GM12891 (cell line): ENCODE results near the gene TCEAL7. TPM values are rescaled to one million over a fixed set of nuclear protein-coding genes. Genes with fewer than 3 reads are reported as not detected.
"Not testable (repeated sequence)": the region's sequence is repeated elsewhere in the genome, so short reads cannot be mapped to it uniquely, and the experiment has no call there.

Experiments
- DNase-seq: peaks from one replicate; pipeline ENCODE4 v3.0.0; 2011; ENCODE audit warnings: low spot score; ENCODE audit not compliant: insufficient read length
- FAIRE-seq: peaks from 2 replicates; lab custom pipeline; 2011; peaks lifted over from hg19 to GRCh38; lab: Jason Lieb, UNC
- PAX5 ChIP-seq: IDR thresholded peaks from 2 replicates; pipeline ENCODE4 v1.6.1; 2011; ENCODE audit warnings: low read length, moderate library complexity, mild to moderate bottlenecking; ENCODE audit not compliant: insufficient read depth, severe bottlenecking
- POLR2A ChIP-seq: IDR thresholded peaks from 2 replicates; pipeline ENCODE4 v1.6.1; 2011; ENCODE audit warnings: low read depth, low read length, control low read depth
- POLR2AphosphoS5 ChIP-seq: IDR thresholded peaks from 2 replicates; pipeline ENCODE4 v1.6.1; 2011; ENCODE audit warnings: low read depth, low read length, control low read depth
- POU2F2 ChIP-seq: IDR thresholded peaks from 2 replicates; pipeline ENCODE4 v1.6.1; 2011; ENCODE audit warnings: low read depth, mild to moderate bottlenecking, control low read depth, low read length, moderate library complexity
- SPI1 ChIP-seq: IDR thresholded peaks from 2 replicates; pipeline ENCODE4 v1.6.1; 2011; ENCODE audit warnings: low read depth, low read length, control low read depth
- TAF1 ChIP-seq: IDR thresholded peaks from 2 replicates; pipeline ENCODE4 v1.6.1; 2011; ENCODE audit warnings: low read depth, low read length, control low read depth
- polyA plus RNA-seq: library from polyadenylated mRNA; unstranded; fragments of >200 nt; gene quantifications from one replicate; pipeline ENCODE4 v1.2.1, GENCODE V29; 2012; ENCODE audit warnings: low read depth, missing spikeins, inconsistent platforms; ENCODE audit not compliant: missing spikeins

TCEAL7 gene
- not detected for polyA plus RNA-seq

- TF ChIP-seq TAF1 = no peak
- no peak for TF ChIP-seq POLR2AphosphoS5
- no peak for TF ChIP-seq POLR2A
- no peak for TF ChIP-seq PAX5
- TF ChIP-seq SPI1 = no peak
- no peak for TF ChIP-seq POU2F2
- FAIRE-seq (no peak), DNase-seq (no peak)
Measured at GRCh38 chrX:103329991-103330390, at the start of gene TCEAL7. Gene TCEAL7 (plus strand): TSS chrX:103330239. CDS start chrX:103331404, 1,165 bp downstream.

- DNase-seq (no peak), FAIRE-seq (no peak)
- TF ChIP-seq POLR2A = no peak
Measured at GRCh38 chrX:103293118-103293517, 36.9 kb upstream of the TCEAL7 start.

- TF ChIP-seq POLR2A (no peak), POLR2AphosphoS5 (no peak), TAF1 (no peak), SPI1 (no peak)
- FAIRE-seq (peak; percentile 38), DNase-seq (no peak)
Measured at GRCh38 chrX:103304705-103305104, 25.3 kb upstream of the TCEAL7 start.

- not testable (repeated sequence) for DNase-seq, FAIRE-seq
Measured at GRCh38 chrX:103305666-103306065, 24.4 kb upstream of the TCEAL7 start.

- DNase-seq = no peak
- no peak for TF ChIP-seq POU2F2
- TF ChIP-seq SPI1 = no peak
- peak; percentile 33 for FAIRE-seq
Measured at GRCh38 chrX:103309860-103310554, 20.0 kb upstream of the TCEAL7 start.

GRCh38 chrX:103310555-103311398 is 19.3 kb upstream of the TCEAL7 start, which contains the start of gene BEX2:
Gene BEX2 (minus strand): TSS chrX:103310990. CDS start chrX:103309976, 1,014 bp downstream.
- peak; percentile 54 for DNase-seq
- TF ChIP-seq POLR2A (no peak), PAX5 (no peak), POU2F2 (no peak), TAF1 (peak; percentile 57; the same call in 1 of the 2 replicates), POLR2AphosphoS5 (no peak)
- peak; percentile 97 for FAIRE-seq

GRCh38 chrX:103311399-103311780 is 18.6 kb upstream of the TCEAL7 start:
- FAIRE-seq (no peak), DNase-seq (no peak)
- TF ChIP-seq SPI1 (no peak), PAX5 (no peak), TAF1 (no peak), POU2F2 (no peak), POLR2A (no peak), POLR2AphosphoS5 (no peak)

GRCh38 chrX:103330681-103331288 is 746 bp downstream of the TCEAL7 start:
- no peak for FAIRE-seq
- no peak for DNase-seq

GRCh38 chrX:103338663-103339062 is 8.6 kb downstream of the TCEAL7 start:
- no peak for DNase-seq
- TF ChIP-seq TAF1 (no peak), POLR2A (no peak), POLR2AphosphoS5 (no peak), POU2F2 (no peak), SPI1 (no peak), PAX5 (no peak)
- FAIRE-seq = no peak

More at GRCh38 chrX:103330681-103331288, 746 bp downstream of the TCEAL7 start:
- TF ChIP-seq POLR2A (no peak), TAF1 (no peak), POU2F2 (no peak), PAX5 (no peak), POLR2AphosphoS5 (no peak), SPI1 (no peak)
